ENCODE results near the gene JAZF1. TPM values are rescaled to one million over a fixed set of nuclear protein-coding genes. Genes with fewer than 3 reads are reported as not detected.

JAZF1 gene
- total RNA-seq, 1 experiment from 2014 or later = 0.95 TPM

DNA sequence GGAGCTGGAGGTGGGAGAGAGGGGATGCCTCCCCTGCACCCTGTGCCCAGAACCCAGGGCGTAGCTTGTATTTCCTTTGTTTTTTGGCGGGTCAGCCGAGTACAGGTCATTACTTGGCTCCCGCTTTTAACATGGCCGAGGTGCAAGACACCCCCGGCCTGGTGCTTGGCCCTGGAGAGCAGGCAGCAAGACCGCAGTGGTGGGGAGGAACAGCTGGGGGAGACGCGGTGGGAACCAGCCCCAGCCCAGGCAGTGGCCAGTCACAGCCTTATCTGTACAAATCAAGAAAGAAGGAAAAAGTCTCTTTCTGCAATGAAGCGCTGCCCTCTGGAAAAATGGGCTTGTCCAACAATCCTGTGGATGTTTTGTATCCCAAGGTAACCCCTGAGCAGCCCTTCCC, 341.5 kb downstream of the JAZF1 start:
- peaks cover 7% of the 10 kb centered on the region for H3K4me1 Mint-ChIP-seq (ENCODE audit: low read depth, unreplicated experiment)
- intact Hi-C loops (cut with micrococcal nuclease; ENCODE audit: unreplicated experiment) = loop anchor here (10.0 kb wide), 1 partner anchor 76 kb away; no protein-coding TSS in a partner anchor
- no peak overlapping the region for H3K27ac Mint-ChIP-seq (ENCODE audit: unreplicated experiment)
- Histone ChIP-seq H3K27me3 (replicated peaks; ENCODE audit: control insufficient read depth, insufficient read depth, low read length) (no peaks in the 10 kb centered on the region), H3K4me3 (ENCODE audit: low read depth, low read length) (no peak overlapping the region), H3K4me1 (peaks cover 11% of the 10 kb centered on the region), H3K9me3 (no peaks in the 10 kb centered on the region), H3K36me3 (ENCODE audit: control insufficient read depth, insufficient read depth, low read length) (no peaks in the 10 kb centered on the region)
- no peak for TF ChIP-seq CTCF (IDR thresholded peaks at IDR 0.05; ENCODE audit: insufficient read depth in 1 of 2, low read depth in 1 of 2, low read length in 1 of 2, severe bottlenecking in 1 of 2, unreplicated experiment in 1 of 2)
- ChIA-PET POLR2A (no interaction called here), CTCF (no interaction called here)
- no peaks in the 10 kb centered on the region for H3K9me3 Mint-ChIP-seq (ENCODE audit: unreplicated experiment)
- H3K36me3 Mint-ChIP-seq (ENCODE audit: insufficient read depth, unreplicated experiment) = no peaks in the 10 kb centered on the region
- DNase-seq = no peak
- no peaks in the 10 kb centered on the region for H3K27me3 Mint-ChIP-seq (ENCODE audit: insufficient read depth, unreplicated experiment)
- no TSS peak for BruUV-seq (replicated peaks)
- no peak overlapping the region for H3K4me3 Mint-ChIP-seq (ENCODE audit: unreplicated experiment)

DNA sequence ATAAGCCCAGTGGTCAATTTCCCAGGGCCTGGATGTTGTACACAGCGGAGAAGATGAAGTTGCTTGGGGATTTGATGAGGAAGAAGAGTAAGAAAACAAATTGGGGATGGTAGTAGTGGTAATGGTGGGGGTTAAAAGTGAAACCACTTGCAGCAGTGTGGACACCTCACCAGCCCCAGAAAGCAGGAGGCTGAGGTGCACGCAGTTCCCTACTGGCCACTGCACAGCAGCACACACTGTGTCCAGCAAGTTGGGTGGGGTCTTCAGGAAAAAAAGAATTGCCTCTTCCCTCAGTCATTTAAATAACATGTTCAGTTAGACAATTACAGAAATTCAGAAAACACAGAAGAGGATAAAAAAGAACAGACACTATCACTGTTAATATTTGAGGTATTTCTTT, 344.1 kb downstream of the JAZF1 start:
- H3K4me1 ChIP-seq = peaks cover 11% of the 10 kb centered on the region
- Mint-ChIP-seq H3K4me3 (ENCODE audit: unreplicated experiment) (no peak overlapping the region), H3K36me3 (ENCODE audit: insufficient read depth, unreplicated experiment) (peaks cover 6% of the 10 kb centered on the region), H3K4me1 (ENCODE audit: low read depth, unreplicated experiment) (peaks cover 7% of the 10 kb centered on the region), H3K9me3 (ENCODE audit: unreplicated experiment) (no peaks in the 10 kb centered on the region), H3K27ac (ENCODE audit: unreplicated experiment) (peak overlapping the region; percentile 10), H3K27me3 (ENCODE audit: insufficient read depth, unreplicated experiment) (no peaks in the 10 kb centered on the region)
- H3K36me3 ChIP-seq (ENCODE audit: control insufficient read depth, insufficient read depth, low read length) = no peaks in the 10 kb centered on the region
- ChIA-PET CTCF (no interaction called here), POLR2A (no interaction called here)
- H3K9me3 ChIP-seq = no peaks in the 10 kb centered on the region
- BruUV-seq (replicated peaks) = no TSS peak
- H3K27me3 ChIP-seq (replicated peaks; ENCODE audit: control insufficient read depth, insufficient read depth, low read length) = no peaks in the 10 kb centered on the region
- no peak overlapping the region for H3K4me3 ChIP-seq (ENCODE audit: low read depth, low read length)
- no peak for DNase-seq
- intact Hi-C loops (cut with micrococcal nuclease; ENCODE audit: unreplicated experiment) = loop anchor here (10.0 kb wide), 1 partner anchor 78 kb away; no protein-coding TSS in a partner anchor
- TF ChIP-seq CTCF (IDR thresholded peaks at IDR 0.05; ENCODE audit: insufficient read depth in 1 of 2, low read depth in 1 of 2, low read length in 1 of 2, severe bottlenecking in 1 of 2, unreplicated experiment in 1 of 2) = no peak

GRCh38 chr7:27835376-27835775, 345.2 kb downstream of the JAZF1 start:
- DNase-seq = no peak
- H3K4me3 Mint-ChIP-seq (ENCODE audit: unreplicated experiment) = no peak overlapping the region
- peaks cover 11% of the 10 kb centered on the region for H3K4me1 ChIP-seq
- intact Hi-C loops (cut with micrococcal nuclease; ENCODE audit: unreplicated experiment) = loop anchor here (10.0 kb wide), 1 partner anchor 79 kb away; no protein-coding TSS in a partner anchor
- ChIA-PET POLR2A (interaction anchor here (0.6 kb wide), 1 partner anchor 241 kb away, joined by 4 read pairs; no protein-coding TSS in a partner anchor), CTCF (interaction anchor here (1.0 kb wide), 1 partner anchor 90 kb away, joined by 4 read pairs; no protein-coding TSS in a partner anchor)
- peaks cover 7% of the 10 kb centered on the region for H3K4me1 Mint-ChIP-seq (ENCODE audit: low read depth, unreplicated experiment)
- H3K9me3 Mint-ChIP-seq (ENCODE audit: unreplicated experiment) = no peaks in the 10 kb centered on the region
- H3K36me3 ChIP-seq (ENCODE audit: control insufficient read depth, insufficient read depth, low read length) = no peaks in the 10 kb centered on the region
- no peak overlapping the region for H3K4me3 ChIP-seq (ENCODE audit: low read depth, low read length)
- no peaks in the 10 kb centered on the region for H3K27me3 Mint-ChIP-seq (ENCODE audit: insufficient read depth, unreplicated experiment)
- BruUV-seq (replicated peaks) = no TSS peak
- no peaks in the 10 kb centered on the region for H3K9me3 ChIP-seq
- no peaks in the 10 kb centered on the region for H3K27me3 ChIP-seq (replicated peaks; ENCODE audit: control insufficient read depth, insufficient read depth, low read length)
- H3K36me3 Mint-ChIP-seq (ENCODE audit: insufficient read depth, unreplicated experiment) = peaks cover 6% of the 10 kb centered on the region
- no peak overlapping the region for H3K27ac Mint-ChIP-seq (ENCODE audit: unreplicated experiment)
- TF ChIP-seq CTCF (IDR thresholded peaks at IDR 0.05; ENCODE audit: insufficient read depth in 1 of 2, low read depth in 1 of 2, low read length in 1 of 2, severe bottlenecking in 1 of 2, unreplicated experiment in 1 of 2) = no peak
